K562 (cell line): ENCODE data around the gene ARMC9. TPM values are rescaled to one million over a fixed set of nuclear protein-coding genes. Genes with fewer than 3 reads are reported as not detected.

ENCODE experiments used
- ATAC-seq: fragments of 200-7000 bp; cut with Tn5 transposase; 3 replicates; pipeline ENCODE4 v1.9.1; 2020; ENCODE audit warnings: moderate library complexity
- BruUV-seq: library from RNA; stranded (reverse); fragments of 400-500 nt; replicated peaks from 2 replicates; lab custom pipeline; 2021; lab: Mats Ljungman, UMichigan
- CTCF ChIA-PET: fragments of 300-600 bp; formaldehyde crosslinking; extraction: SDS; loops from one replicate; lab custom pipeline; 2021; ENCODE audit warnings: low intra/inter-chr PET ratio; lab: Yijun Ruan, JAX
- POLR2A ChIA-PET: fragments of 300-600, 350-650 bp; sonication (Branson Sonifier 250); formaldehyde crosslinking; extraction: SDS; loops from one replicate; lab custom pipeline; 2021; ENCODE audit warnings: antibody characterized with exemption, inconsistent platforms; lab: Yijun Ruan, JAX
- DNase-seq, 4 experiments: peaks; one replicate each; pipeline versions ENCODE4 v3.0.0 to v3.0.0-alpha.2; 2011 to 2018; ENCODE audit warnings: low spot score in 3 of 4, mixed read lengths in 3 of 4; ENCODE audit errors: extremely low read depth in 1 of 4
- FAIRE-seq: peaks from 2 replicates; lab custom pipeline; 2011; peaks lifted over from hg19 to GRCh38; lab: Jason Lieb, UNC
- H2AFZ ChIP-seq: 2 replicates; pipeline ENCODE4 v1.6.0; 2011; ENCODE audit warnings: low read depth, low read length, control low read depth, inconsistent platforms
- H3K27ac ChIP-seq: fragments of 200-600 bp; 3 replicates; pipeline ENCODE4 v1.8.0; 2011; ENCODE audit warnings: low read depth, mild to moderate bottlenecking, control low read depth, inconsistent platforms, low read length, moderate library complexity, mixed read lengths; ENCODE audit errors: extremely low read depth
- H3K27me3 ChIP-seq, 2 experiments: fragments of 300-600 bp in 1 of 2; 2 replicates in 1 of 2; 3 replicates in 1 of 2; pipeline versions ENCODE4 v1.6.0 to v1.8.0; 2011; ENCODE audit warnings: inconsistent platforms in 2 of 2, low read length in 2 of 2, mild to moderate bottlenecking in 1 of 2, mixed read lengths in 1 of 2, moderate library complexity in 1 of 2; ENCODE audit not compliant: control insufficient read depth in 2 of 2, insufficient read depth in 2 of 2
- H3K36me3 ChIP-seq: fragments of 300-600 bp; 3 replicates; pipeline ENCODE4 v1.8.0; 2011; ENCODE audit warnings: mild to moderate bottlenecking, low read length, inconsistent platforms; ENCODE audit not compliant: control insufficient read depth, insufficient read depth
- H3K4me1 ChIP-seq, 2 experiments: fragments of 200-600 bp in 1 of 2; replicated peaks in 1 of 2; 2 replicates in 1 of 2; 3 replicates in 1 of 2; pipeline versions ENCODE4 v1.5.1 to v1.8.0; 2011; ENCODE audit warnings: inconsistent platforms in 2 of 2, low read length in 2 of 2, mild to moderate bottlenecking in 1 of 2, mixed read lengths in 1 of 2, moderate library complexity in 1 of 2; ENCODE audit not compliant: control insufficient read depth in 2 of 2, insufficient read depth in 2 of 2
- H3K4me2 ChIP-seq: 2 replicates; pipeline ENCODE4 v1.6.1; 2011; ENCODE audit warnings: low read length, control low read depth, inconsistent platforms, mixed read lengths; ENCODE audit not compliant: insufficient read depth
- H3K4me3 ChIP-seq: fragments of 200-600 bp; sonication (generic), shearing (Covaris generic); 2 replicates; pipeline ENCODE4 v1.5.1; 2016; ENCODE audit warnings: control low read depth, inconsistent platforms
- H3K79me2 ChIP-seq: fragments of 200-600 bp; 3 replicates; pipeline ENCODE4 v1.8.0; 2011; ENCODE audit warnings: low read length, inconsistent platforms; ENCODE audit not compliant: control insufficient read depth, insufficient read depth
- H3K9ac ChIP-seq, 2 experiments: 2 replicates each; pipeline versions ENCODE4 v1.6.0 to v1.6.1; 2011; ENCODE audit warnings: low read depth in 2 of 2, low read length in 2 of 2, control low read depth in 1 of 2, inconsistent platforms in 1 of 2, mild to moderate bottlenecking in 1 of 2, mixed read lengths in 1 of 2; ENCODE audit not compliant: insufficient read depth in 1 of 2
- H3K9me1 ChIP-seq: one replicate; pipeline ENCODE4 v1.6.0; 2011; ENCODE audit warnings: inconsistent platforms, mild to moderate bottlenecking, low read length, moderate library complexity; ENCODE audit not compliant: control insufficient read depth, insufficient read depth
- H3K9me3 ChIP-seq: replicated peaks from 2 replicates; pipeline ENCODE4 v1.5.1; 2011; ENCODE audit warnings: low read depth, low read length, inconsistent platforms; ENCODE audit not compliant: control insufficient read depth, insufficient read depth
- H4K20me1 ChIP-seq: replicated peaks from 2 replicates; pipeline ENCODE4 v1.6.1; 2011; ENCODE audit warnings: low read length, inconsistent platforms, mixed read lengths; ENCODE audit not compliant: control insufficient read depth, insufficient read depth
- ILF3 ChIP-seq: fragments of 450-650 bp; IDR thresholded peaks from 2 replicates; pipeline ENCODE4 v1.6.1; 2018; ENCODE audit warnings: antibody characterized with exemption, mild to moderate bottlenecking, moderate library complexity, borderline replicate concordance
- MNT ChIP-seq, 2 experiments: fragments of 450-650 bp; conservative IDR thresholded peaks; 2 replicates each; pipeline ENCODE4 v1.6.1; 2017; ENCODE audit warnings: mild to moderate bottlenecking in 2 of 2, moderate library complexity in 2 of 2
- SIN3A ChIP-seq, 2 experiments: fragments of 150-350 bp in 1 of 2; IDR thresholded peaks; 2 replicates each; pipeline ENCODE4 v1.6.1; 2011 to 2016; ENCODE audit warnings: borderline replicate concordance in 2 of 2, low read depth in 2 of 2, low read length in 2 of 2, mild to moderate bottlenecking in 2 of 2, moderate library complexity in 2 of 2; ENCODE audit not compliant: control insufficient read depth in 1 of 2
- TBL1XR1 ChIP-seq, 2 experiments: IDR thresholded peaks; 2 replicates each; pipeline ENCODE4 v1.6.1; 2012; ENCODE audit warnings: improper control_type of control experiment in 2 of 2, low read length in 2 of 2, mild to moderate bottlenecking in 1 of 2
- TRIM28 ChIP-seq: fragments of 450-650 bp; IDR thresholded peaks from 2 replicates; pipeline ENCODE4 v1.6.1; 2017
- U2AF1 ChIP-seq: fragments of 200-400 bp; formaldehyde crosslinking; optimal IDR thresholded peaks from 2 replicates; pipeline ENCODE3; 2017; ENCODE audit warnings: mild to moderate bottlenecking, low read depth, low read length, moderate library complexity
- ZNF512 ChIP-seq: IDR thresholded peaks from 2 replicates; pipeline ENCODE4 v1.6.1; 2016; ENCODE audit warnings: missing genetic modification characterization, missing compliant biosample characterization
- ZSCAN29 ChIP-seq: fragments of 450-650 bp; IDR thresholded peaks from 2 replicates; pipeline ENCODE4 v1.6.1; 2017
- WGBS: fragments of 100-300 bp; shearing (Covaris generic); methylation state at CpG from one replicate; pipeline ENCODE4 v1.1.6; 2016; ENCODE audit warnings: low coverage, mixed read lengths; ENCODE audit not compliant: insufficient coverage; ENCODE audit errors: missing lambda C conversion rate; 5-methylcytosine and 5-hydroxymethylcytosine counted together
- in situ Hi-C: fragments of 300-500 bp; cut with MboI; formaldehyde crosslinking; loops from 4 replicates; pipeline ENCODE4 v1.15.0; 2018; ENCODE audit warnings: inconsistent platforms, mixed read lengths
- intact Hi-C: fragments of 100-400 bp; cut with micrococcal nuclease; formaldehyde crosslinking; loops from 2 replicates; pipeline ENCODE4 v1.14.2; 2022
- polyA plus RNA-seq, 8 experiments: library from polyadenylated mRNA; depleted of rRNA in 4 of 8; stranded (reverse) in 5 of 8; unstranded in 3 of 8; fragments of >200 nt; fragmentation: Nextera tagmentation in 2 of 8; fragmentation: Illumina TruSeq in 1 of 8; extraction: Ambion mirVana in 2 of 8; extraction: Trizol in 1 of 8; gene quantifications; 2 replicates each; pipeline versions ENCODE4 v1.2.1 to v1.2.3, GENCODE V29; 2011 to 2014; ENCODE audit warnings: inconsistent platforms in 1 of 8, missing spikeins in 1 of 8
- total RNA-seq, 7 experiments: library from RNA; depleted of rRNA in 6 of 7; stranded (reverse); fragments of >200 nt in 6 of 7; fragmentation: Illumina TruSeq in 2 of 7; extraction: Trizol in 2 of 7; gene quantifications; 2 replicates each; pipeline versions ENCODE4 v1.2.1 to v1.2.3, GENCODE V29; 2011 to 2021; ENCODE audit warnings: low replicate concordance in 1 of 7

The ARMC9 gene
- total and polyA plus RNA-seq, 9 of the 15 experiments (the other 6 are each of a cell fraction or from before 2014, with no cell fraction given), result 0.36 to 2.3 (median 1.1) TPM

- TF ChIP-seq U2AF1 (no peak), MNT (conservative IDR thresholded peaks at IDR 0.05) (no peak), ZSCAN29 (no peak), SIN3A (IDR thresholded peaks at IDR 0.05; ENCODE audit: borderline replicate concordance in 2 of 2, control insufficient read depth in 1 of 2, low read depth in 2 of 2, low read length in 2 of 2) (no peak), TRIM28 (no peak), ILF3 (no peak)
Observed at GRCh38 chr2:231258701-231259100, 60.3 kb downstream of the ARMC9 start (continued).

- in situ Hi-C loops (no loop called here), intact Hi-C loops (no loop called here)
- no peak overlapping the region for H3K9ac ChIP-seq
- DNase-seq (no peak), ATAC-seq (no peak), FAIRE-seq (no peak)
- no peaks in the 10 kb centered on the region for H3K9me3 ChIP-seq
- H3K9me1 ChIP-seq, result no peaks in the 10 kb centered on the region
- WGBS, result 5% methylated on average over 4 of the region's 5 CpGs
- no peak overlapping the region for H2AFZ ChIP-seq
- H3K4me1 ChIP-seq, result no peaks in the 10 kb centered on the region; a peak in 3 of 5 replicates
- no peak overlapping the region for H3K27ac ChIP-seq
- CTCF ChIA-PET, result no interaction called here
- no peaks in the 10 kb centered on the region for H3K36me3 ChIP-seq
- H3K4me2 ChIP-seq, result no peak overlapping the region
- no peak overlapping the region for H3K4me3 ChIP-seq
- H3K79me2 ChIP-seq, result no peaks in the 10 kb centered on the region
- H4K20me1 ChIP-seq, result 0 out of 2 replicates have a peak, but pooled peaks cover 4% of the 10 kb centered on the region
- POLR2A ChIA-PET, result no interaction called here
- TF ChIP-seq ZNF512, result no peak
- TF ChIP-seq TBL1XR1 (IDR thresholded peaks at IDR 0.05; ENCODE audit: low read length in 2 of 2), result no peak
- no TSS peak for BruUV-seq
- H3K27me3 ChIP-seq, result peaks cover 9 to 43% of the 10 kb centered on the region in 2 experiments
Observed at GRCh38 chr2:231259104-231259503, 60.7 kb downstream of the ARMC9 start.
